ENCODE measurements around the gene ARPIN. TPM values are rescaled to one million over a fixed set of nuclear protein-coding genes. Genes with fewer than 3 reads are reported as not detected.
"Not testable (repeated sequence)": the region's sequence is repeated elsewhere in the genome, so short reads cannot be mapped to it uniquely, and the experiment has no call there.

The ARPIN gene
- total RNA-seq, 2 experiments from 2014 or later = not detected

DNA sequence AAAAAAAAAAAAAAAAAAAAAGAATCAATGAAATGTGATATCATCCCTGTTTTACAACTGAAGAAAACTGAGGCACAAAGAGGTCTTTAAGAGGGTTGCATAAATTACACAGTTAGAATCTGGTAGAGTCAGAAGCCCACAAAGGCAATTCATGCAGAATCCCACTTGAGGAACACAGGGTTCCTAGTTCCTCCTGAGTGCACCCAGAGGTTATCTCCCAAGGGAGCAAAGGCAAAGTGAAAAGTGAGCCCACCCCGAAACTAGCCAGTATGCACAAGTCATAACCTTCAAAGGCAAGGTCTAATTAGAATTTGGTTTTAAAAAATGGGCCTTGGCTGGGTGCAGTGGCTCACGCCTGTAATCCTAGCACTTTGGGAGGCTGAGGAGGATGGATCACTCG, 56.8 kb downstream of the ARPIN start:
- Mint-ChIP-seq H3K4me3 (no peak overlapping the region), H3K27me3 (no peaks in the 10 kb centered on the region), H3K9me3 (ENCODE audit: low read depth) (no peaks in the 10 kb centered on the region), H3K36me3 (ENCODE audit: low read depth) (peaks cover 13% of the 10 kb centered on the region), H3K4me1 (no peaks in the 10 kb centered on the region), H3K27ac (no peak overlapping the region)
- ChIA-PET CTCF (no interaction called here), POLR2A (no interaction called here)
- ATAC-seq (no peak), DNase-seq (no peak)
- intact Hi-C loops (cut with DNase I, micrococcal nuclease) = no loop called here

DNA sequence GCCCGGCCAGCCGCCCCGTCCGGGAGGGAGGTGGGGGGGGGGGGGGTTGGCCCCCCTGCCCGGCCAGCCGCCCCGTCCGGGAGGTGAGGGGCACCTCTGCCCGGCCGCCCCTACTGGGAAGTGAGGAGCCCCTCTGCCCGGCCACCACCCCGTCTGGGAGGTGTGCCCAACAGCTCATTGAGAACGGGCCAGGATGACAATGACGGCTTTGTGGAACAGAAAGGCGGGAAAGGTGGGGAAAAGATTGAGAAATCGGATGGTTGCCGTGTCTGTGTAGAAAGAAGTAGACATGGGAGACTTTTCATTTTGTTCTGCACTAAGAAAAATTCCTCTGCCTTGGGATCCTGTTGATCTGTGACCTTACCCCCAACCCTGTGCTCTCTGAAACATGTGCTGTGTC, 57.9 kb downstream of the ARPIN start:
- DNase-seq; intact Hi-C loops (cut with DNase I, micrococcal nuclease); H3K4me3 Mint-ChIP-seq; CTCF ChIA-PET; H3K27ac Mint-ChIP-seq; H3K27me3 Mint-ChIP-seq; H3K9me3 Mint-ChIP-seq (ENCODE audit: low read depth); POLR2A ChIA-PET; H3K4me1 Mint-ChIP-seq; ATAC-seq: not testable (repeated sequence)
- H3K36me3 Mint-ChIP-seq (ENCODE audit: low read depth) = peaks cover 16% of the 10 kb centered on the region

DNA sequence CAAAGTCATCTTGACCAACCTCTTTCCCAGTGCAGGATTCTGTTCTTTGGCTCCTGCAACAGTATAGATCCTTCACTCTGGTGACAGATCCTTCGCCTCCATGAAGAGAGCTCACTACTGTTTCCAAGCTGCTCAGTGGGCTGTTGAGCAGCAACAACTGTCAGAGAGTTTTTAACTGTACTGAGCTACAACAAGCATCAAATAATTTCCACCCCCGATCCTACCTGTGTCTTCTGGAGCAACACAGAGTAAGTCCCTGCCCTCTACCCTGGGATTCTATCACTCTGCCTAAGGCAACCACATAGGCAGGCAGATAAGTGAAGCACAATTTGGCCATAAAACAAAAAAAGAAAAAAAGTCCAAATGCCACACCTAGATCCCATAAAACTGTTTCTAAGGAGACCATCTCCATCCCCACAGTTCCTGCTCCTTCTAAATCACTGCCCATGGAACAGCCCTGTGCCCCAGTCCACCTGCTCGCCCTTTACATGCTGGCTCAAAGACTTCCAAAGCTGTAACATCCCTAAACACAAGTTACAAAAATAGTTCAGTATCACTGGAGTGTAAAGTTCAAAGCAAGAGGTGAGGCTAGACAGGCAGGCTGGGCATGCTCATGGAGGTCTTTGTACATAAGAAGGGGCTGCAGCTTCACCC, 60.3 kb downstream of the ARPIN start:
- DNase-seq (no peak), ATAC-seq (no peak)
- no peak overlapping the region for H3K4me3 Mint-ChIP-seq
- no peaks in the 10 kb centered on the region for H3K27me3 Mint-ChIP-seq
- peaks cover 7% of the 10 kb centered on the region for H3K4me1 Mint-ChIP-seq
- H3K9me3 Mint-ChIP-seq (ENCODE audit: low read depth) = no peaks in the 10 kb centered on the region
- intact Hi-C loops (cut with DNase I, micrococcal nuclease) = no loop called here
- ChIA-PET POLR2A (no interaction called here), CTCF (interaction anchor here (0.6 to 1.2 kb wide), 3 partner anchors 39 to 394 kb away, joined by 3 to 4 read pairs (median 3); no protein-coding TSS in a partner anchor)
- no peak overlapping the region for H3K27ac Mint-ChIP-seq
- H3K36me3 Mint-ChIP-seq (ENCODE audit: low read depth) = peaks cover 18% of the 10 kb centered on the region

DNA sequence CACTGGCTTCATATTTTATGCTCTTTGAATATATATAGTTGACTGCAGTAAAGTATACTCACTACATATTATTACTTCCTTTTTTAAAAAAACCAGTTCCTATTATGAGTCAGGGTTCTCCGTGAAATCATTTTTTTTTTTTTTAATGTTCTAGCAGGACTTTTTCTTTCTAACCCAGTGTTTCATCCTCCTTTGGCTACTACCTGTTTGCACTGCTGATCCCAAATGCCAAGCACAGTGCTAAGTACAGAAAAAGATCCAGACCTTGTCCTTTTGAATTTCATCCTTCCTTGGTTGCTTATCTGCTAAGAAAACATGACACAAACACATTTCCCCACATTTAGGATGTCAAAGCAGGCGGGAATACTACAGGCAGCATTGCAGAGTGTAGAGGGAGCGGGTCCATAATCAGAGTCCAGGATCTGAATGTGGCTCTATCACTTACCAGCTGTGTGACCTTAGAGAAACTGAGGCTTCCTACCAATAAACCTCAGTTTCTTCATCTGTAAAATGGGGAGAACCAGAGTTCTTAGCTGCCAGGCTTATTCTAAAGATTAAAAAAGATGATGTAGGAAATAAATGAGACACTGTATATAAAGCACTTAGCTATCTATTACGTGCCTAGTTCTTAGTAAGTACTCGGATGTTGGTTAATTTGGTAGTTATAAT, 60.9 kb downstream of the ARPIN start:
- intact Hi-C loops (cut with DNase I, micrococcal nuclease) = no loop called here
- Mint-ChIP-seq H3K4me3 (no peak overlapping the region), H3K27ac (no peak overlapping the region), H3K4me1 (peaks cover 7% of the 10 kb centered on the region), H3K36me3 (ENCODE audit: low read depth) (peaks cover 20% of the 10 kb centered on the region), H3K9me3 (ENCODE audit: low read depth) (no peaks in the 10 kb centered on the region), H3K27me3 (no peaks in the 10 kb centered on the region)
- POLR2A ChIA-PET = no interaction called here
- CTCF ChIA-PET = interaction anchor here (1.2 kb wide), 1 partner anchor 91 kb away, joined by 3 read pairs; no protein-coding TSS in a partner anchor
- no peak for DNase-seq
- no peak for ATAC-seq

DNA sequence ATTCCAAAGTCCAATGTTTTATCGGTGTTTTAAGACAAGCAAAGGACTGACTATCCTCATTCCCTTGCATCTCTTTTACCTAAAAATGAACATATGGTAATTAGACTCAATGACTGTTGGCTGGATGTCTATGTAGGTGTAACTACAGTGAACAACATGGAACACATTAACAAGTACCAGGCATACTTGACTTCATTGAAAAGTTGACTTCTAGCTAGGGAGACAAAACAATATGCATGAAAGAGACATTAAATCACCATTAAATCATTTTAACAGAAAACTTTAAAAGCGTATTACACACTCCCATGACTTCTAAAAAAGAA, 63.8 kb downstream of the ARPIN start:
- H3K27ac Mint-ChIP-seq = peak overlapping the region; percentile 0
- ChIA-PET CTCF (interaction anchor here (1.1 kb wide), 2 partner anchors 26 to 88 kb away, joined by 3 to 8 read pairs; no protein-coding TSS in a partner anchor), POLR2A (no interaction called here)
- H3K27me3 Mint-ChIP-seq = no peaks in the 10 kb centered on the region
- H3K4me1 Mint-ChIP-seq = peaks cover 16% of the 10 kb centered on the region
- intact Hi-C loops (cut with DNase I, micrococcal nuclease) = no loop called here
- H3K4me3 Mint-ChIP-seq = no peak overlapping the region
- no peak for ATAC-seq
- H3K36me3 Mint-ChIP-seq (ENCODE audit: low read depth) = peaks cover 16% of the 10 kb centered on the region
- DNase-seq = no peak
- H3K9me3 Mint-ChIP-seq (ENCODE audit: low read depth) = no peaks in the 10 kb centered on the region

DNA sequence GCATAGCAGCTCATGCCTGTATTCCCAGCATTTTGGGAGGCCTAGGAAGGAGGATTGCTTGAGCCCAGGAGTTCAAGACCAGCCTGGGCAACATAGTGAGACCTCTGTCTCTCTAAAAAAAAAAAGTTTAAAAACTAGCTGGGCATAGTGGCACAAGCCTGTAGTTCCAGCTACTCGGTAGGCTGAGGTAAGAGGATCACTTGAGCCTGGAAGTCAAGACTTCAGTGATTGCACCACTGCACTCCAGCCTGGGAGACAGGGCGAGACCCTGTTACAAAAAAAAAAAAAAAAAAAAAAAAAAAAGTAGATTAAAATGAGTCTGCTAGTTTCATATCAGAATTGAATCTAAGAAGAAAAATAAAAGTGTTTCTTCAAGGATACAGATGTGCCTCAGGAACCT, 65.7 kb downstream of the ARPIN start:
- H3K9me3 Mint-ChIP-seq (ENCODE audit: low read depth) = no peaks in the 10 kb centered on the region
- H3K36me3 Mint-ChIP-seq (ENCODE audit: low read depth) = peaks cover 12% of the 10 kb centered on the region
- ATAC-seq = no peak
- CTCF ChIA-PET = interaction anchor here (0.6 to 1.6 kb wide), 3 partner anchors 9 to 50 kb away, joined by 3 to 4 read pairs (median 4); no protein-coding TSS in a partner anchor
- peak overlapping the region; percentile 65 for H3K27ac Mint-ChIP-seq
- H3K4me3 Mint-ChIP-seq = no peak overlapping the region
- POLR2A ChIA-PET = no interaction called here
- DNase-seq = no peak
- intact Hi-C loops (cut with DNase I, micrococcal nuclease) = no loop called here
- peaks cover 19% of the 10 kb centered on the region for H3K4me1 Mint-ChIP-seq
- H3K27me3 Mint-ChIP-seq = no peaks in the 10 kb centered on the region

DNA sequence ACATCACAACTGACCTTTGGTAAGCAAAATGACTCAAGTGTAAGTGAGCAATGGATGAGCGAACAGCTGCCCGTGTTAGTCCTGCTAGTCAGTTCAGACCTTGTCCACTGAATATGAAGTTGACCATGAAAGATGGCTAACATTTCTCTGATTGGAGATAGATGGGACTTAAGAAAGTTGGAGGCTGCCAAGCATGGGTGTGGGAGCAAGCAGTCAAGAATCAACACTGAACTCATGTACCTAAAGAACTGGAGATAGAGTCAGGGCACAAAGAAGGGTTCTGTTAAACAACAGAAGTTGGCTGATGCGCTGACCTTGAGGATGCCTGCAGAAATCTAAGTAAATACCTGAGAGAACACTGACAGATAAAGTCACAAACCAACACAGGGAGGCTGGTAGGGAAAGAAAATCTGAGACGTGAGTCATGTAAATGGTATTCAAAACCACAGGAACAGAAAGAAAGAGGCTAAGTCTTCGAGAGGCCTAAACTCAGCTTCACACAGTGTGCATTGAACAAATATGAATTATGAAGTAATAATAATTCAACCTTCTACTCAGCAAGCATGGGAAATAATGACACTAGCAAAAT, 67.4 kb downstream of the ARPIN start:
- intact Hi-C loops (cut with DNase I, micrococcal nuclease) = no loop called here
- Mint-ChIP-seq H3K4me1 (peaks cover 22% of the 10 kb centered on the region), H3K27ac (no peak overlapping the region), H3K4me3 (no peak overlapping the region), H3K9me3 (ENCODE audit: low read depth) (no peaks in the 10 kb centered on the region), H3K36me3 (ENCODE audit: low read depth) (peaks cover 8% of the 10 kb centered on the region), H3K27me3 (no peaks in the 10 kb centered on the region)
- ChIA-PET POLR2A (no interaction called here), CTCF (interaction anchor here (0.7 to 1.9 kb wide), 3 partner anchors 18 to 203 kb away, joined by 3 to 7 read pairs (median 3); no protein-coding TSS in a partner anchor)
- ATAC-seq (peak; percentile 57), DNase-seq (no peak)

Small RNAs within 50 kb of the gene (microRNA-seq; reads per million reads assigned to microRNA genes)
- gene MIR5009 (ENCODE audit: borderline replicate concordance) (not detected), gene MIR5094 (ENCODE audit: borderline replicate concordance) (not detected)

Other genes starting within 250 kb of the ARPIN start
- gene PLIN1, start 233.6 kb downstream of the ARPIN start, total RNA-seq = under 1 TPM; 0.39 to 0.41 TPM
- gene PEX11A, start 222.2 kb downstream of the ARPIN start, total RNA-seq = 1 to 10 TPM; 4.7 to 5.3 TPM
- gene WDR93, start 222.1 kb downstream of the ARPIN start, total RNA-seq = not detected
- 1 to 10 TPM; 2.9 to 4.6 TPM for gene MESP1, start 161.7 kb downstream of the ARPIN start, total RNA-seq
- under 1 TPM; 0.14 to 0.30 TPM for gene MESP2, start 136.6 kb downstream of the ARPIN start, total RNA-seq
- under 1 TPM; 0.09 to 0.12 TPM for gene ANPEP, start 98.1 kb downstream of the ARPIN start, total RNA-seq
- 10 to 100 TPM; 12.4 to 15.3 TPM for gene AP3S2, start 19.0 kb downstream of the ARPIN start, total RNA-seq
- gene ZNF710, start 88.4 kb upstream of the ARPIN start, total RNA-seq = 10 to 100 TPM; 22.8 to 34.9 TPM
- gene IDH2, start 189.5 kb upstream of the ARPIN start, total RNA-seq = 100 to 1,000 TPM; 176 to 182 TPM